ENCODE results near the gene DUSP8.

Gene DUSP8

DNA sequence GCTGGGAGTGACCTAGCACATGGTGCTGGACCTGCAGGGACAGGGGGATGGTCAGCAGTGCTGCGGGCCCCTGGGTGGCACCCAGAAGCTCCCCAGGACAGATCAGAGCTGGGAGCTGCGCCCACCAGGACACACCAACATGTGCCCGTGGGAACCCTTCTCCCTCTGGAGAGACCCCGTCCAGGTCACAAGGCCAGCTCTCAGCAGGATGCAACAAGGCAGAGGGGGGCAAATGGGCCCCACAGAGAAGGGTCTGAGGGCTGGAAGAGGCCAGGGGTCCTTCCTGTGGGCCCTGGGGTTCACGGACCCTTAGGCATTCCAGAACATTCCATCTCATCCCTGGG, 6.2 kb downstream of the DUSP8 start:
- no peak for DNase-seq

DNA sequence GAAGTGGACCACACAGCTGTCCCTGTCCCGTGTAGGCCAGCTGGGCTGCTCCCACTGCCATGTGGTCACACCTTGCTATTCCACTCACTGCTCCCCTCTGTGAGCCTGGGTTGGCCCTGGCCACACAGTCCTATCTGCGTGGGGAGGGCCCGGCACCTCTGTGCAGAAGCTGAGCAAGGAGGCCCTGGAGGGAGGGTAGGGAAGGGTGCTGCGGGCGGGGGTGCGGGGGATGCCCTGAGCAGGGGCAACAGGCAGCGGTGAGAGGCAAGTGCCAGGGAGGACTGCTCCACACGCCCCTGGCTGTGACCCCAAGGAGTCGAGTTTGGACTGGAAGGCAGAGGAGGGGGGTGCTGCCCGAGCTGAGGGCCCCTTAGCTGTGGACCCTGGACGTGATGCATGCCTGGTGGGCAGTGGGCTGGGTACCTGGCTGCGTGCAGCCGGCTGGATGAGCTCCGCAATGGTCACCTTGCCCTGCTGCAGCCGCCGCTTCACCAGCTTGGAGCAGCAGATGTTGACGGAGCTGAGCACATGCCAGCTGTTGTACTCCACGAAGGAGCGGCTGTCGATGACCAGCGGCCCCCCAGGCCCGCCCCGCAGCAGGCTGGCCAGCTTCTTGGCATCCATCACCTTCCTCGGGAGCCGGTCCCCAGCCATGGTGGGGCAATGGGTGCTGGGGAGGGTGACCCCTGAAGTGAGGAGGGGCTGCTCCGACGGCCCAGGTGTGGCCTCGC, 6.7 kb downstream of the DUSP8 start:
- DNase-seq, result no peak

DNA sequence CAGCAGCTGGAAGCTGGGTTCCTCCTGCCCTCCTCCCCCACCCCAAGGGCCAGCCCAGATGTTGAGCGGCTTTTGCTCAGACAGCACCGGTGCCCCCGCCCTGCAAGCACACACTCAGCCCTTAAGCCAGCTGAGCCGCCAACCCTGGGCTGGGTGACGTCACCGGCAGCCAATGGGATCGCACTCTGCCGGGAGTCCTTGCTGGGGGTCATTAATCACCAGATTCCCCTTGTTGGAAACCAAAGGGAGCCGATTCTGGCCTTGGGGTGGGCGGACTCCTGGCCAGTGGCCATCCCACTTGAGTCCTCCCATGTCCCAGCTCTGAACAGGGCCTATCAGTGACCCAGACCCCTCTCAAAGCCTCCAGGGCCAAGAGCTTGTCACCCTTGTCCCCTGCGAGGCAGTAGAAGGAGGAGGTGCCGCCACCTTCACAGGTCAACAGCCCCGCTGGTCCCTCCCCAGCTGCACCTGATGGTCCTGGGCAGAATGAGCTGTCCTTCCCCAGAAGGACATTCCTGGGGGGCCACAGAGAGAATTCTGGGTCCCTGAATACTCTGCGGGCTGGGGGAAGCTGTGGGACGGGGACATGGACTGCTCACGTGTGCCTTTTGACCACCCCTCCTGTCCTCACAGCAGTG, 7.4 kb downstream of the DUSP8 start:
- DNase-seq, result no peak

DNA sequence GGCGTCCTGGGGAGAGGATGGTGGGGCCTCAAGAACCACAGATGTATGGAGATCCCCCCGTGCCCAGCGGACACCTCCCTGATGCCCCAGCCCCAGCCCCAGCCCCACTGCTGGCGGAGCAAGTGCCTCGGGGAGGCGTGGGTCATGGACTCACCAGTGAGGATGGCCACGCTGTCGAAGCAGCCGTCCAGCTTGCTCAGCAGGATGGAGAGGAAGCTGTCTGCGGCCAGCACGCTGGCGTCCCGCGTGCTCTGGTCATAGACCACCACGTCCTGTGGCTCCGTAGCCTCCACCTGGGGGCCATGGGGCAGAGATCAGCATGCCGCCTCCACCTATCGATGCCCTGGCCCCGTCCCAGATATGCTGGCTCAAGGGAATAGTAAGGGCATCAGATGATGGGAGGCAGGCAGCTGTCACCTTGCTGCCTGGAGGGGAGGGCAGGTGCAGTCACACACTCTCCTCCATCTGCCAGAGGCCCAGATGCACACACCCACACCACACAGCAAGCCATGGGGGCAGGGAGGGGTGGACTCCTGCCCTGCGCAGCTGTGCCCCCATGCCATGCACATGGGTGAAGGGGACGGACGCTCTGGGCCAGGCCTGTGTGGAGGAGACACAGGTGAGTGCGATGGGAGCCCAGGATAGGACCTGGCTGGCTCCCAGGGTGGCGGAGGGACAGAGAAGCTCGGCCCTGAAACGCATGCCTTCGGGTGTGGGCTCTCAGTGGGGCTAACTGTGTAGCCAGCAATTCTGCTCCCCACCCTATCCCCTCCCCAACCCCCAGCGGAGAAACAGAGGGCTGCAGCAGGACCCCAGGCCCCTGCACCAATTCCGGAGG, 8.2 kb downstream of the DUSP8 start:
- no peak for DNase-seq

DNA sequence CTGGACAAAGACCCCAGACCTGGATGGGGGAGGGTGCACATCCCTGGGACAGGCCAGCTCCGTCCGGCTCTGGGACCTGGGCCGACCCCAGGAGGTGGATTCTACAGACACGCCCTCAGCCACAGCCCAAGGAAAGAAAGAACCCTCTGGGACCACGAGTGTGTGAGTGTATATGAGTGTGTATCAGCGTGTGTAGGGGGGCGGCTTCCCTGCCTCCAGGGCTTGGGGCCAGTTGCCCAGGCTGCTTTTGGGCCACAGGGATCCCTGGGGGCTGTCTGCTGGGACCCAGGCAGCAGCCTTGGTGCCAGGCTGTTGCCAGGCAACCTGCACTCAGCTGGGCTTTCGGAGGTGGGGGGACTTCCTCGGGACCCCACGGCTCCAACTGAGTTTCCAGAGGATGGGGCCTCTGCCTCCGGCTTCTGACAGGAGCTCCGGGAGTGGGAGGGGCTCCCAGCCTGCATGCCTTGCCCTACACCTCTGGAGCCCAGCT, 8.9 kb downstream of the DUSP8 start:
- no peak for DNase-seq

DNA sequence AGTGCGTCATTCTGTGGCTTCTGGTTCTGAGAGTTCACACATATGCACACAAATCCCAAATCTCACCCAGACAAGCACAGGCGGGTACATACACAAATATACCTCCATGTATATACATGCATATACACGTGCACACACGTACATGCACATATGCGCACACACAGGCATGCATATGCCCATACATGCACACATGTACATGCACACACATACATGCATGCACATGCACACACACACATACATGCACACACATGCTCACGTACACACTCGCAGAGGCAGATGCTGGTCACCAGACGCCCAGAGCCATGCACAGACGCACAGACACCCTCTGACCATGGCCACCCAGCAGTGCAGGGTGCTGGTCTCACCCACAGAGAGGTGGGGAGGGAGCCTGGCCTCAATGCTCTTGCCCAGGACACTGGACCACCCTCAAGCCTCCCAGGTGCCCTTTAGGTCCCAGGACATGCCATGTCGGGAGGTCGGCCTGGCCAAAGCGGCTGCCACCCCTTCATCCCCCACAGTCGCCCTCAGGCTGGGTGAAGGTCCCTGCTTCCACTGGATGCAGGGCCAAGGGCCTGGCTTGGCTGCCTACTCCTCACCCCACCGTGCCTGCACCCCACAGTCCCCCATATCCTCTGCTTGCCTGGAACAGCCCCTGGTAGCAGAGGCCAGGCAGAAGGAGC, 9.5 kb downstream of the DUSP8 start:
- DNase-seq, result no peak

DNA sequence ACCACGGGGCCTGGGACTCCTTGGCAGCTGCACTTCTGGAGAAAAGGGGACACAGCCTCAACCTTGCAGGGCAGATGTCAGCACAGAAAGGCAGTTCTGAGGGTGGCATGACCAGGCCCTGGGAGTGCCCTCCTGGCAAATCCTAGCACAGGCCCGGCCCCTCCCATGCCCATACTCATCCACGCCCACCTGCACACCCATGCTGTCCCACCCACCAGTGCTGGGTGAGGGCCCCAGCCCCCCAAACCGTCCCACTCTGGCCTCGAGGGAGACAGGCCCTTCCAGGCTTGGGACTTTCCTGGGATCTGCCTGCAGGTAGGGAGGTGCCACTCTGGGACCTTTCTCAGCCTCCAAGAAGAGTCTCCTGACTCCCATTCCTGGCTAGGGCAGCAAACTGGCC, 10.1 kb downstream of the DUSP8 start:
- no peak for DNase-seq

DNA sequence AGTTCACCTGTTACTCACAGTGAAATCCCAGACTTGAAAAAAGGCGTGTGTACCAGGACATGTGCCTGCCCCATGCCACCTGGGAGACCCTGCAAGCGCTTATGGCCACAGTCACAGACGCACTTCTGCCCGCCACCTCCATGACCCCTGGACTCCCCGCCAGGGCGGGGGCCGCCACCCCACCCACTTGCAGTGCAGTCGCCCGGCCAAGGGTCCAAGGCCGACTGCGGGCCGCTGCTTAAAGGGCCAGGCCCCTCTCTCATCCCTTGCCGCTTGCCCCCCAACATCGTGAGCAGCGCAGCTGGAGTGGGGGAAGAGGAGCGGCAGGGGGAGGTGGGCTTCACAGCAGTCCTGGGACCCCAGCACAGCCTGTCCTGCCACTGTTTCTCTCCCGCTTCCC, 10.8 kb downstream of the DUSP8 start:
- DNase-seq, result no peak

DNA sequence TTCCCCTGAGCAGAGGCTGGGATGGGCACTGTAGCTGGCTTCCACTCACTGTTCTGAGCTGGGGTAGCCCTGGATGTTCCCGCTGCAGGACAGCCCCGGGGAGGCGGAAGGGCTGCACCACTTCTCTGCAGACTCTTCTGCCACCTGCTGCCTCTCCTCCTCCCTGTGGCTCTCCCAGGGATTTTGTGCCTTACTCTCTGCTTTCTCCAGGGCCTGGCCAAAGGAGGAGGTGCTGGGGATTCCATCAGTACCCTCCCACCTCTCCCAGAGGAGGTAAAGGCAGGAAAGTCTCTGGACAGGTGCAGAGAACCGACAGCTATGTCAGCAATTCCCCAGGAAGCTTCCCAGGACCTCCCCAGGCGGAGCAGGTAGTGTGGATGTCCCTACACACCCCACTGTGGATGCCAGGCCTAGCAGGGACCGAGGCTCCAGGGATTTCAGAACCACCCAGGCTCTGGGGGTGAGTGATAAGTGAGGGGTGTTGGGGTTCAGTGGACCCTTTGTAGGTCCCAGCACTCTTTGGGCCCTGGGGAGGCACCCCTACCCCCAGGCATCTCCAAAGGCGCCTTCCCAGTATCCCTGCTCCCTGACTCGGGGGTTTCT, 11.3 kb downstream of the DUSP8 start:
- no peak for DNase-seq

DNA sequence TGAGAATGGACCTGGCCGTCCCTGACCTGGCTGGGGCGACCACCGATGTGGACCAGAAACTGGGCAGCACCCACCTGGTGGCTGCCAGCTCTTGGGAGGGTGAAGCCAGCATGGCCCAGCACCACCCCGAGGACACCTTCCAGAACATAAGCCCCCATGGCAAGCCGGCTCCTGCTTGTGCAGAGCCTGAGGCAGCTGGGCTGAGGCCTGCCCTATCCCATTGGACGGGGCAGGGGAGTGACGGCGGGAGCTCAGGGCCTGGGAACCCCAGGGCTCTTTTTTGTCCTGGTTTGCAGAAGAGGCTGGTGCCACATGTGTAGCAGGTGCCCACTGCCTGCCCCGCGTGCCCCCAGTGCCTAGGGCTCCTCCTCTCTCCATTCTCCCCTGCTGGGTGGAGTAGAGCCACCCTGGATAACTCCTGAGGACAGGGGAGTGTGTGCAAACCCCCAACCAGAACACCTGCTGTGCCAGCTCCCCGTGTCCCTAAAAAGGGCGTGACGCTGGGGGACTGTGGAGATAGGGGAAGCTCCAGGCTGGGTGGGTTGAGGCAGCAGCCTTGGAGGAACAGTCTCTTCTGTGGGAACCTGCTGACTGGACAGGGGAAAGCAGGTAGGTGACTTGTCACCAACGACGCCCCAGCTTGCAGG, 11.9 kb downstream of the DUSP8 start:
- DNase-seq, result no peak

DNA sequence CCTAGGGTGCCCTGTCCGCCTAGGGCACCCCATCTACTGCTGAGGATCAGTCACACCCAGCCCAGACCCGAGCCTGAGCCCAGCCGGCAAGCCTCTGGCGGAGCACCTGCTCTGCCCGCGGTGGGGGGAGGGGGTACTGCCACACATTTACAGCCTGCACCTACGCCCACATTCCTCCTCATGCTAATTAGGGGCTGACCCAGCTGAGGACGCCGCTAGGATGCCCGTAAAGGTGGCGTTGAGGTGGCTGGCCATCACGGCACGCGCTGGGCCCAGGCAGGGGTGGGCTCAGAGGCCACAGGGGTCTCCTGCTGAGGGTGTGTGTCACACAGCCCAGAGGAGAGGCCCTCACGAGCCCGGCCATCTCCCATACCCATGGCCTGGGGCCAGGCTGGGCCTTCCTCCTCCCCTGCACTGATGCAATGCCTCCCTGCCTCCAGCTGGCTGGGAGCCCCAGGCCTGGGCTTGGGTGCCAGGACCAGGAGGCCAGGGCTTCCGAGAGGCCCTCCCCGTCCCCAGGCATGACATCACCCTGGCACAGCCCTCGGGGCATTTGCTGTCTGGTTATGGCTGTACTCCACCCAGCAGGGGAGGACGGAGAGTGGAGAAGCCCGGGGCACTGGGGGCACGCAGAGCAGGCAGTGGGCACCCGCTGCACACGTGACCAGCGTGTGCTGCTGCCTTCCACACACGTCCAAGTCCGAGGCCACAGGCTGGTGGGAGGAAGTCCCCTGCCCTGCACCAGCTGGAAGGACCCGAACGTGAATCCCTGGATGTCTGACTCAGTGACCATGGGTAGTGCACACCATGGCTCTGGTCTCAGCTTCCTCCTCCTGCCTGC, 12.7 kb downstream of the DUSP8 start:
- peak; percentile 13 for DNase-seq

DNA sequence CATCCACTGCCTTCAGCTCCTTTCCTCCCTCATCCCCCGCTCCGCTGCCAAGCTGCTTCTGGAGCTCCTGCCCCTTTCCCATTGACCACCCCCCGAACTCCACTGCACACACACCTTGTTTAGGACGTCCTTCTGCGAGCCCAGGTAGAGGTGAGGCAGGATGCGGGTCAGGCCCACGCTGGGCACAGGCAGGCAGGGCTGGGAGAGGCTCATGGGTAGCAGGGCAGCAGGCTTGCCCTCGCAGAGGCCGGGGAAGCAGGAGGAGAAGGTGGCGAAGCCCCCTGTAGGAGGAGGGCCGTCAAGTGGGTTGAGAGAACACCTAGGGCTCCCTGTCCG, 13.3 kb downstream of the DUSP8 start:
- no peak for DNase-seq

DNA sequence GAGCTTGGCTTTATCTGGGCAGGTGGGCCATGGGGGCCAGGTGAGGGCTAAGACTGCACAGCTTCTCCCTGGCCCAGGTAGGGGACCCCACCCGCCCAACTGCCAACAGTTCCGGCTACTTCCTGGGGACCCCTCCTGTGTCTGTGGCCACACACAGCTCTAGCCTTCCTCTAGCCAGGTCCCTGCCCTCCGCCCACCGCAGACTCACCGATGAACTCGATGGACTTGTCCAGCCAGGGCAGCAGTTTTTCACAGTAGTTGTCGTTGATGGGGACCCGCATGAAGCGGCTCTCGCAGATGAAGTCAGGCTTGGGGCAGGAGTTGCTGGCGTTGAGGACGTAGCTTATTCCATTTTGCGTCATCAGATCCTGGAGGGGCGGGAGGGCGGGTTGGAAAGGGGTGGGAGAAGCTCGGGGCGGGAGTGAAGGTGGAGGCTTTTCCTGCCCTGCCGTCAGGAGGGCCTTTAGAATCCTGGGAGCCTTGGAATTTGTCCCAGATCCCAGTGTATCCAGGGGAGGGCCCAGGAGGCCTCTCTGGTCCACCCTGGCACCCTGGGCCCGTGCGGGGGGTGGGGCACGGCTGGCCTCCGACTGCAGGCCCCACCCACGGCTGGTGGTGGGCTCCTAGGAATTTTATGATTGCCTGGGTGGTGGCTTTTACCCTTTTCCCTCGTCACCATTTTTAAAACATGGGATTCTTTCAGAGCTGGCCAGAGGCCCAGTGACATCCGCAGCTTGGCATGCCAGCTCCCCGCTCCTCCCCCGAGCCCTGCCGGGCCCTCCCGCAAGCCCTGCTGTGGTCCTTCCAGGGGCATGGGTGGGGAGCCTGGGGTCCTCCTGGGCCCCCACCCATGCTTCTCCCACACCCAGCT, 13.9 kb downstream of the DUSP8 start:
- no peak for DNase-seq

DNA sequence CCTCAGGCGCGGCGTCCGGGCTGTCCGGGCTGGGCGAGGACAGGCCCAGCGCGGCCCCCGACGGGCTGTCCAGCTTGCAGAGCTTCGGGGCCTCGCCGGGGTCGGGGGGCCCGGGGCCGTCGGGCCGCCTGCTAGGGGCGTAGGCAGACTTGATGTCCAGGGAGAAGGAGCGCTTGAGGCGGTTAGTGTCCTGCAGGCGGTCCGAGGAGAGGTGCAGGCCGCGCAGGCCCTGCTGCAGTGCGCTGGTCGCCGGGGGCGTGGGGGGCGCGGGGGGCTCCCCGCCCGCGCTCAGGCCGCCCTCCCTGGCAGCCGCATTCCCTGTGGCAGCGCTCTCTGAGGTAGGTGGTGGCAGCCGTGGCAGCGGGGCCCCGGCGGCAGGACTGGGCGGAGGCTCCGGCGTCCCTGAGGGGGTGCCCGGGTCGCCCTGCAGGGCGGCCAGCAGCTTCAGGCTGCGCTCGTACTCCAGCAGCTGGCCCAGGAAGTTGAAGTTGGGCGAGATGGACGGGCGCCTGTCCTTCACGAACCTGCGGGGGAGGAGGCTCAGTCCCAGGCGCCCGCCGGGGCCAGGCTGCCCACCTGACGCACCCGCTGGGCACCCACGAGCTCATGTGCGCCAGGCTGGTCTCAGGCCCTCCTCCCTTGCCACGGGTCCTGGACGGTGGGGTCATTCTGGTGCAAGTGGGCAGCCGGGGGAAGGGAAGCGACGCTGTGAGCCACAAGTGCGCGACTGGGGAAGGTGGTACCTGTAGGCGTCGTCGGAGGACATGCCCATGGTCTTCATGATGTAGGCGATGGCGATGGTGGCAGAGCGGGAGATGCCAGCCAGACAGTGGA, 14.8 kb downstream of the DUSP8 start:
- no peak for DNase-seq

DNA sequence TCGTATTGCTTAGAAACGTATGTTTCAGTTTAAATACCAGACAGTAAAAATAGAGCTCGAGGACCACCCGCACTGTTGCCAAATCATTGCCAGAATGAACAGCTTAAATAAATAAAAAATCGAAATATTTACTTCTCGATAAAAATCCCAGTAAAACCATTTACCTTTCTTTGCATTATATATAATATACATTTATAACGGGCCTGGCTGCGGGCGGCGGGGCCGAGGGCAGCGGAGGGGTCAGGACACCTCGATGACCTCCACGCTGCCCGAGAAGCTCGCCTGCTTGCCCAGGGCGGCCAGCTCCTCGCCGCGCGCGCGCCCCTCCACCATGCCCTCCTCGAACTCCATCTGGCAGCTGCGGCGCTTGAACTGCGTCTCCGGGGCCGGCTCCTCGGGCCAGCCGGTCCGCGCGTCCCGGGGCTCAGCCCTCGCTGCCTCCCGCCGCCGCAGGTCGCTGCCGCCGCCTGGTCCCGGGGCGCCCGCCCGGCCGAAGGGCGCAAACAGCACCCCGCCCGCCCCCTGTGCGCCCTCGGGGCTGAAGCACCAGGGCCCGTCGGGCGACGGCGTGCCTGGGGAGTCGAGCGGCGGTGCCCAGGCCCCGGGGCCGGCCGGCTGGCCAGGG, 15.7 kb downstream of the DUSP8 start:
- no peak for DNase-seq

DNA sequence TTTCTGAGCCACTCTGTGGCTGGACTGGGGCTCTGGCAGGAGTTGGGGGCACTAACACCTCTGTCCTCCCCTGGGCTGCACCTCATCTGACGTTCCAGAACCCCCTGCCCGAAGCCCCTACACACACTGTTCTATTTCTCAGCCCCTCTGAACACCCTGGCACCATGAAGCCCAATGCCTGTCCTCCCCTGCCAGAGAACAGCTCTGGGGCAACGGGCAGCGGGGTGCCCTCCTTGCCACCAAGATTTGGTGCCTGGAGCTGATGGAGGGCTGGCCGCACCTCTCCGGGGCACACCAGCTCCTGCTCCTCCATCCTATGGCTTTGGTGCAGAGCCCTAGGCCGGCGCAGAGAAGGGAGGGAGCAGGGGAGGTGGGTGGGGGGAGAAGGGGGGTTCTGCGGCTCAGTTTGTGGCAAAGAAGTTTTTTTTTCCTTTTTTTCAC, 16.3 kb downstream of the DUSP8 start:
- no peak for DNase-seq

DNA sequence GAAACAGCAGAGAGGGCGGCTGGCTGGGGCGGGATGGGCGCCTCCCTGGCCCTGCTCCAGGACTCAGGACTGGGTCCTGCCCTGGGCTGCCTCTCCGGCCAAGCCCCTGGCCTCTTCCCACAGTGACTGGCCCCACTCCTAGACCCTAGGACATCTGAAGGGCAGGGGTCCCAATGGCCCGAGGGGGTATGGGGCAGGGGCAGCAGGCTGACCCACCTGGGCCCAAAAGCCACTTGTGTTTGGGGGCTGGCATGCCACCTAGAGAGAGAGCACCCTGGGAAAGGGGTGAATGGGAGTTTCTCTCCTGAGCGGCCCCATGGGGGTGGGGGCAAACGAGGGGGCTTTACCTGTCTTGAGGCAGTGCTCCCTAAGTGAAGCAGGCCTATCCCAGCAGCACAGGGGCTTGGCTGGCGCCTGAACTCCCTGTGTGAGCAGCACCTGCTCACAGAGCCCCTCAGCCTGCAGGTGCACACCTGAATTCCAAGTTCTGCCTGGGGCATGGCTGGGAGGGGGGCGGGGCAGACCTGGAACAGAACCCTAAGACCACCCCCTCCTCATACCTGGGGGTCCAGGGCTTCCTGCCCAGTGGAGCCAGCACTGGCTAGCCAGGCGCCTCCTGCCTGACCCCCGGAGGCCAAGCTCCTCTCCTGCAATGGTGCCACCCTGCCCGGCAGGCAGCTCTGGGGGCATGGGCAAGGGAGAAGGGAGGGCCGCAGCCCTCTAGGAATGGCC, 16.9 kb downstream of the DUSP8 start:
- DNase-seq, result no peak
